ENCODE measurements around the gene CSF2RB. TPM values are rescaled to one million over a fixed set of nuclear protein-coding genes. Genes with fewer than 3 reads are reported as not detected.
A peak's percentile ranks its signal among the peaks of the same experiment; 100 is the strongest.

The CSF2RB gene
- polyA plus RNA-seq, 6 donors from 2014 or later, result 3.5 to 9.1 (median 6.7) TPM; not detected in 1

- H3K9me3 Mint-ChIP-seq, result peaks cover 4 to 18% (median 6%) of the 10 kb centered on the region in 7 donors
- peaks cover 6 to 78% (median 60%) of the 10 kb centered on the region in 3 donors for H3K27me3 Mint-ChIP-seq
- no peak for DNase-seq
- peaks cover 0 to 7% (median 4%) of the 10 kb centered on the region in 3 donors for H3K4me1 Mint-ChIP-seq
- H3K36me3 Mint-ChIP-seq, result peaks cover 7 to 16% of the 10 kb centered on the region in 2 donors
- H3K27ac Mint-ChIP-seq, result no peak overlapping the region
- ATAC-seq (ENCODE audit: low read depth in 2 of 2), result no peak
- no peak overlapping the region for H3K4me3 Mint-ChIP-seq
Measured at GRCh38 chr22:36955691-36956090, 42.3 kb downstream of the CSF2RB start.

- no peak overlapping the region for H3K4me3 Mint-ChIP-seq
- ATAC-seq (ENCODE audit: low read depth in 2 of 2) (no peak), DNase-seq (no peak)
- H3K27me3 Mint-ChIP-seq, result peaks cover 13 to 67% (median 55%) of the 10 kb centered on the region in 3 donors
- peaks cover 0 to 4% (median 0%) of the 10 kb centered on the region in 3 donors for H3K4me1 Mint-ChIP-seq
- peak overlapping the region in 1 of 6 donors; percentile 54 for H3K27ac Mint-ChIP-seq
- peaks cover 7 to 16% of the 10 kb centered on the region in 2 donors for H3K36me3 Mint-ChIP-seq
- H3K9me3 Mint-ChIP-seq, result peaks cover 3 to 18% (median 6%) of the 10 kb centered on the region in 7 donors
Measured at GRCh38 chr22:36958366-36958765, 44.9 kb downstream of the CSF2RB start.

- DNase-seq, result no peak
- Mint-ChIP-seq H3K9me3 (peaks cover 3 to 13% (median 4%) of the 10 kb centered on the region in 7 donors), H3K27me3 (peaks cover 9 to 40% (median 36%) of the 10 kb centered on the region in 3 donors), H3K27ac (no peak overlapping the region), H3K4me3 (no peak overlapping the region), H3K36me3 (peaks cover 4 to 7% of the 10 kb centered on the region in 2 donors), H3K4me1 (no peaks in the 10 kb centered on the region)
- ATAC-seq (ENCODE audit: low read depth in 2 of 2), result no peak
Measured at GRCh38 chr22:36961626-36962025, 48.2 kb downstream of the CSF2RB start.

GRCh38 chr22:36963302-36963701 lies 49.9 kb downstream of the CSF2RB start:
- no peak for DNase-seq
- Mint-ChIP-seq H3K27me3 (peaks cover 9 to 35% (median 31%) of the 10 kb centered on the region in 3 donors), H3K9me3 (peaks cover 0 to 5% (median 0%) of the 10 kb centered on the region in 7 donors), H3K4me3 (no peak overlapping the region), H3K27ac (no peak overlapping the region), H3K36me3 (no peaks in the 10 kb centered on the region), H3K4me1 (no peaks in the 10 kb centered on the region)
- ATAC-seq (ENCODE audit: low read depth in 2 of 2), result no peak

- Mint-ChIP-seq H3K36me3 (no peaks in the 10 kb centered on the region), H3K27ac (no peak overlapping the region), H3K4me3 (no peak overlapping the region), H3K9me3 (no peaks in the 10 kb centered on the region), H3K27me3 (peaks cover 9 to 35% (median 29%) of the 10 kb centered on the region in 3 donors), H3K4me1 (no peaks in the 10 kb centered on the region)
- DNase-seq (no peak), ATAC-seq (ENCODE audit: low read depth in 2 of 2) (no peak)
Measured at GRCh38 chr22:36964106-36964505, 50.7 kb downstream of the CSF2RB start.

GRCh38 chr22:36965696-36966095 lies 52.3 kb downstream of the CSF2RB start:
- ATAC-seq (ENCODE audit: low read depth in 2 of 2), result no peak
- H3K4me1 Mint-ChIP-seq, result no peaks in the 10 kb centered on the region
- H3K27me3 Mint-ChIP-seq, result peaks cover 7 to 20% (median 13%) of the 10 kb centered on the region in 3 donors
- no peaks in the 10 kb centered on the region for H3K9me3 Mint-ChIP-seq
- no peak for DNase-seq
- no peaks in the 10 kb centered on the region for H3K36me3 Mint-ChIP-seq
- no peak overlapping the region for H3K4me3 Mint-ChIP-seq
- no peak overlapping the region for H3K27ac Mint-ChIP-seq

GRCh38 chr22:36966851-36967540 lies 53.6 kb downstream of the CSF2RB start:
- Mint-ChIP-seq H3K9me3 (no peaks in the 10 kb centered on the region), H3K27ac (no peak overlapping the region), H3K36me3 (no peaks in the 10 kb centered on the region), H3K4me1 (no peaks in the 10 kb centered on the region), H3K4me3 (no peak overlapping the region), H3K27me3 (peaks cover 0 to 9% (median 0%) of the 10 kb centered on the region in 3 donors)
- DNase-seq, result no peak
- ATAC-seq (ENCODE audit: low read depth in 2 of 2), result no peak

- Mint-ChIP-seq H3K27me3 (peaks cover 0 to 9% (median 0%) of the 10 kb centered on the region in 3 donors), H3K27ac (no peak overlapping the region), H3K9me3 (no peaks in the 10 kb centered on the region), H3K4me3 (no peak overlapping the region), H3K36me3 (no peaks in the 10 kb centered on the region), H3K4me1 (no peaks in the 10 kb centered on the region)
- DNase-seq (no peak), ATAC-seq (ENCODE audit: low read depth in 2 of 2) (no peak)
Measured at GRCh38 chr22:36968249-36968964, 55.0 kb downstream of the CSF2RB start.

- H3K36me3 Mint-ChIP-seq, result no peaks in the 10 kb centered on the region
- H3K4me1 Mint-ChIP-seq, result peaks cover 0 to under 1% (median 0%) of the 10 kb centered on the region in 3 donors
- H3K27ac Mint-ChIP-seq, result no peak overlapping the region
- H3K4me3 Mint-ChIP-seq, result no peak overlapping the region
- peaks cover 0 to 9% (median 5%) of the 10 kb centered on the region in 3 donors for H3K27me3 Mint-ChIP-seq
- DNase-seq (no peak), ATAC-seq (ENCODE audit: low read depth in 2 of 2) (no peak)
- H3K9me3 Mint-ChIP-seq, result no peaks in the 10 kb centered on the region
Measured at GRCh38 chr22:36971341-36972125, 58.1 kb downstream of the CSF2RB start.

- Mint-ChIP-seq H3K9me3 (no peaks in the 10 kb centered on the region), H3K36me3 (no peaks in the 10 kb centered on the region), H3K4me1 (peaks cover 11 to 16% (median 11%) of the 10 kb centered on the region in 3 donors), H3K27ac (peak overlapping the region in 1 of 6 donors; percentile 50), H3K27me3 (peaks cover 5 to 7% (median 5%) of the 10 kb centered on the region in 3 donors), H3K4me3 (peak overlapping the region; percentile 70 to 98 (median 95))
- no peak for DNase-seq
- no peak for ATAC-seq (ENCODE audit: low read depth in 2 of 2)
Measured at GRCh38 chr22:36976606-36977005, 63.2 kb downstream of the CSF2RB start.

GRCh38 chr22:36977401-36977861 lies 64.0 kb downstream of the CSF2RB start:
- Mint-ChIP-seq H3K27ac (peak overlapping the region; percentile 89 to 99 (median 96)), H3K9me3 (no peaks in the 10 kb centered on the region), H3K4me1 (peaks cover 11 to 16% (median 11%) of the 10 kb centered on the region in 3 donors), H3K4me3 (peak overlapping the region; percentile 92 to 98 (median 96)), H3K27me3 (peaks cover 5 to 13% (median 12%) of the 10 kb centered on the region in 3 donors), H3K36me3 (no peaks in the 10 kb centered on the region)
- DNase-seq, result peak; percentile 67
- peak; percentile 92 to 97 for ATAC-seq (ENCODE audit: low read depth in 2 of 2)

GRCh38 chr22:36977947-36978660 lies 64.7 kb downstream of the CSF2RB start:
- H3K4me3 Mint-ChIP-seq, result peak overlapping the region; percentile 92 to 98 (median 96)
- H3K9me3 Mint-ChIP-seq, result no peaks in the 10 kb centered on the region
- DNase-seq (peak; percentile 81), ATAC-seq (ENCODE audit: low read depth in 2 of 2) (peak; percentile 76 to 82)
- H3K27me3 Mint-ChIP-seq, result peaks cover 5 to 19% (median 19%) of the 10 kb centered on the region in 3 donors
- peaks cover 11 to 16% (median 11%) of the 10 kb centered on the region in 3 donors for H3K4me1 Mint-ChIP-seq
- no peaks in the 10 kb centered on the region for H3K36me3 Mint-ChIP-seq
- H3K27ac Mint-ChIP-seq, result peak overlapping the region; percentile 89 to 99 (median 96)

Data from naive B cell (primary cell).